ENCODE data around the gene ZNF524. TPM values are rescaled to one million over a fixed set of nuclear protein-coding genes. Genes with fewer than 3 reads are reported as not detected.
"Not testable (repeated sequence)": the region's sequence is repeated elsewhere in the genome, so short reads cannot be mapped to it uniquely, and the experiment has no call there.

ZNF524 gene
- total RNA-seq, 1 donor from 2014 or later: 29.8 TPM

DNA sequence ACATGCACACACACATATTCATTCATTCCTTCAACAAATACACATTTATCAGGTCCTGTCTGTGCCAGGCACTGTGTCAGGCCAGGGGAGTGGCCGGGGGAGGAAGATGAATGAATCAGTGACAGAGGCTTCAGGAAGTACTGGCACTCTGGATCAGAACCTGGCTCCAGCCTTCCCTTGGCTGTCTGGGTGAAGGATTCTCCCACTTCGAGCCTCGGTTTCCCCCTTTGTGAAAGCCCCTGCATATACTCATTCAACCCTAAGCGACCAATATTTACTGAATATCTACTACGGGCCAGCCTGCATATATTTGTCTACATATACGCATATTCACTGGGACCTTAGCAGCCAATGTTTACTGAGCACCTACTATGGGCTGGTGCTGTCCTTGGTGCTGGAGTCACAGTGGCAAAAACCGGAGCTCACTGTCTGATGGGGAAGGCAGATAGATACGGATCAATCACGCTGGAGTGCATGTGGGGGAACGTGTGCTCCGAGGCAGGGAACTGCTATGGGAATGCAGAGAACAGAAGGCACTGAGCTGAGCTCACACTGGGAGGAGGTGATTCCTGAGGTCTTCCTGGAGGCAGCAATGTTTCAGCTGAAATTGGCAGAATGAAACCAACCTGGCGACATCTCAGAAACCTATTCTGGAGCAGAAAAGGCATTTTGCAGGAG lies 18.8 kb upstream of the ZNF524 start:
- DNase-seq (ENCODE audit: low read depth): no peak

DNA sequence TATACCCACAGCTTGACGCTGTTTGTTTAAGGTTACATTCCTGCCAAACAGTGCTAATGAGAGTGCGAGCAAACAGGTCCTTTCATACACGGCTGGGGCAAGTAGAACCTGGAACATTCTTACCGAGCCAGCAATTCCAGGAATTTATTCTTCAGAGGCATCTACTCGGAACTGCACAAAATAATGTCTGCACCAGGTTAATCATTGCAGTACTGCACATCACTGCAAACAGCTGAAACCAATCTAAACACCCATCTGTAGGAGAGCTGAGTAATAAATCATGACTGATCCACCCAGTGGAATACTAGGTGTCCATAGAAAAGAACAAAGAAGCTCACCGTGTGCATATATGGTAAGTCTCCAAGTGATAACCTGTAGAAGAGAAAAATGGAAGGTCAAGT lies 18.3 kb upstream of the ZNF524 start:
- DNase-seq (ENCODE audit: low read depth): no peak

DNA sequence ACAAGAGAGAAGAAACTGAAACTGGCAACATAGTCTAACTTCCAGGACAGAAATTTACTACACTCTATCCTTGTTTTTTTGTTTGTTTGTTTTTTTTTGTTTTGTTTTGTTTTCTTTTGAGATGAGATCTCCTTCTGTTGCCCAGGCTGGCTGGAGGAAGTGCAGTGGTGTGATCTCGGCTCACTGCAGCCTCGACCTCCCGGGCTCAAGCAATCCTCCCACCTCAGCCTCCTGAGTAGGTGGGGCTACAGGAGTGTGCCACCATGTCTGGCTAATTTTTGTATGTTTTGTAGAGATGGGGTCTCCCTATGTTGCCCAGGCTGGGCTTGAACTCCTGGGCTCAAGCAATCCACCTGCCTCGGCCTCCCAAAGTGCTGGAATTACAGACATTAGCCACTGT lies 17.8 kb upstream of the ZNF524 start:
- DNase-seq (ENCODE audit: low read depth): not testable (repeated sequence)

DNA sequence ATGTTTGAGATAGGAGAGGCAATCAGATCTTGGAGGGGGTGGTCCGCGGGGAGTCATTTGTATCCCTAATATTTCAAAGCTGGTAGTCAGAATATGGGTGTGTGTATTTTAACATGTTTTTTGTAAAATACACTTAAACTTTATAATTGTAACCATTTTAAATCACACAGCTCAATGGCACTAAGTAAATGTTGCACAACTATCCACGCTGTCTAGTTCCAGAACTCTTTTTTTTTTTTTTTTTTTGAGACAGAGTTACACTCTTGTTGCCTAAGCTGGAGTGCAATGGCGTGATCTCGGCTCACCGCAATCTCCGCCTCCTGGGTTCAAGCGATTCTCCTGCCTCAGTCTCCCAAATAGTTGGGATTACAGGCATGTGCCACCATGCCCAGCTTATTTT lies 16.2 kb upstream of the ZNF524 start:
- not testable (repeated sequence) for DNase-seq (ENCODE audit: low read depth)

DNA sequence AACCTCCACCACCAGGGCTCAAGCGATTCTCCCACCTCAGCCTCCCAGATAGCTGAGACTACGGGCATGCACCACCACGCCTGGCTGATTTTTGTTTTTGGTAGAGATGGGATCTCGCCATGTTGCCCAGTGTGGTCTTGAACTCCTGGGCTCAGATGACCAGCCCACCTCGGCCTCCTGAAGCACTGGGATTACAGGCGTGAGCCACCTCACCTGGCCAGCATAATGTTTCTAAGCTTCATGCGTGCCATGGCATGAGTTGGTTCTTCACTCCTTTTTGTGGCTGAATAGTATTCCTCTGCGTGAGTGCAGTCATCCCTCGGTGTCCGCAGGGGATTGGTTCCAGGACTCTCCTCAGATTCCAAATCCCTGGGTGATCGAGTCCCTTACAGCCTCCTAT lies 15.2 kb upstream of the ZNF524 start:
- no peak for DNase-seq (ENCODE audit: low read depth)

DNA sequence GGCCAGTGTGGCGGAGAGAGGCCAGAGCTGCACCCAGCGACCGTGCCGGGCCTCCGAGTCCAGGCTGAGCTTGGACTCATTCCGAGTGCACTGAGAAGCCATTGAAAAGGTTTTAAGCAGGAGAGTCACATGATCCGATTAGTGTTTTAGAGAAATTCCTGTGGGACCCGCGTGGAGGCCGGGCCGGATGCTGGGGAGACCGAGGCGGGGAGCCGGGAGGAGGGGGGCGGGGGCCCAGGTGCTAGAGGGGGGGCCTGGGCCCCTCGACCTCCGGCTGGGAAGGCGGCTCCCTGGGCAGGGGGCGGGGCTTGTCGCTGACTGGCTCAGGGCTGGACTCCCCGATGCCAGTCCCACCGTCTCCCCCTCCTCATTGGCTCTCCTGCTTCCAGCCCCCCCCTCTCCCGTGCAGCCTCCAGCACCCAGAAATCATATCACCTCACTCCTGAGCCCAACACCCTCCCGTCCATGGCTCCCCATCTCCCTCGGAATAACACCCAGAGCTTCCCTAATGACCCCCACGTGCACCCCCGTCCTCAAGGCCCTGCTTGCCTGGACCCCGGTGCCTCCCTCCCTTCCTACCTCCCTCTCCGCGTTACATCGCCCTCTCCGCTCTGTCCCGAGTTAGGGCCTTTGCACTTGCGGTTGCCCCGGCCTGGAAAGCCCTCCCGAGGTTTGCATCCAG lies 14.3 kb upstream of the ZNF524 start:
- DNase-seq (ENCODE audit: low read depth): peak; percentile 49

DNA sequence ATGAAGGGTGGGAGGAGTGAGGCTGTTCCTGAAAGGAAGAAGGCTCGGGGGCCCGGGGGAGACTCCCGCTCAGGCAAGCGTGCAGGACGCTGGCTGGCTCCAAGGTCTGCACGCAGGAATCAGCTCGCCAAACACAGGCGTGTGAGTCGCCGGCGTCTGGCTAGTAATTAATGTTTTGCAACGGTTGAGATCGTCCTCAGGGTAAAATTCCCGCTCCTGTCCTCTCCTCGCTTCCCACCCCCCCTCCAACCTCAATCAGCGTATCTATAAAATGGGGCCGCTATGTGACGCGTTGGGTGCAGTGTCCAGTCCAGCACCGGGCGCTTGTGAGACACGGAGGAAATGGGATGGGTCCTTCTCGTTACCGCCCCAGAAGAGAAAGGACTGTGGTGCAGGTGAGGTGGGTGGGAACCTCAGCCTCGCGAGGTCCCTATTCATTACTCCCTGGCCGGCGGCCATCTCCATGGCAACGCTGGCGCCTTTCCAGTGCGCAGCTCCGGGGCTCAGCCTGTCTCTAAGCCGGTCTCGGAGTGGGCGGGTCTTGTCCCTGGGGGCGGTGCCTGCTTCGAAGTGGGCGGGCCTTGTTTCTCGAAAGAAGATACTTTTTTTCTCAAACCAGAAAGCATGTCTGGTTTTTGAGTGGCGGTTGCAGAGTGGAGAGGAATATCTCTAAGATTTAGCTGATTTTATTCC lies 13.0 kb upstream of the ZNF524 start:
- peak; percentile 78 for DNase-seq (ENCODE audit: low read depth)

DNA sequence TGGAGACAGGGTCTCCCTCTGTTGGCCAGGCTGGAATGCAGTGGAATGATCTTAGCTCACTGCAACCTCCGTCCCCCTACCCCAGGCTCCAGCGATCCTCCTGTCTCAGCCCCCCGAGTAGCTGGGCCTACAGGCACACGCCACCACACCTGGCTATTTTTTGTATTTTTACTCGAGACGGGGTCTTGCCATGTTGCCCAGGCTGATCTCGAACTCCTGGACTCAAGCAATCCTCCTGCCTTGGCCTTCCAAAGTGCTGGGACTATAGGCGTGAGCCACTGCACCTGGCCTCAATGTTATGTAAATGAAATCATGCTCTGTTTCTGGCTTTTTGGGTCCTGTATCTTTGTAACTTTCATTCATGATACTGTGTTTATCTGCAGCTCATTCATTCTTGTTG lies 11.3 kb upstream of the ZNF524 start:
- DNase-seq (ENCODE audit: low read depth): no peak

DNA sequence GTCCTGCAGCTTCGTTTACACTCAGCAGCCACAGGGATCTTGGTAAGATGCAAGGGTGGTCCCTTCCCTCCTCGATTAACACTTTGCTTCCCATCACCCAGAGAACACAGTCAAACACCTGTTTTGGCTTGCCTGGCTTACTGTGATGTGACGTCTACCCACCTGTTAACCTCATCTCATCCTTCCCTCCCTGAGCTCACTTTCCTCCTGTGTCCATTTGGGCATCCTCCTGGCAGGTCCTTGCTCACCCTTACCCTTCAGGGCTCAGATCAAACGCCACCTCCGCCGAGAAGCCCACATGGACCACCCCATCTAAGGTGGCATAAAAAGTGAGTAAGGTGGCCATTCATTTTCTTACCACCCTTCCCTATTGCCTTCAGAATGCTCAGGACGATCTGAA lies 10.0 kb upstream of the ZNF524 start:
- DNase-seq (ENCODE audit: low read depth): no peak

DNA sequence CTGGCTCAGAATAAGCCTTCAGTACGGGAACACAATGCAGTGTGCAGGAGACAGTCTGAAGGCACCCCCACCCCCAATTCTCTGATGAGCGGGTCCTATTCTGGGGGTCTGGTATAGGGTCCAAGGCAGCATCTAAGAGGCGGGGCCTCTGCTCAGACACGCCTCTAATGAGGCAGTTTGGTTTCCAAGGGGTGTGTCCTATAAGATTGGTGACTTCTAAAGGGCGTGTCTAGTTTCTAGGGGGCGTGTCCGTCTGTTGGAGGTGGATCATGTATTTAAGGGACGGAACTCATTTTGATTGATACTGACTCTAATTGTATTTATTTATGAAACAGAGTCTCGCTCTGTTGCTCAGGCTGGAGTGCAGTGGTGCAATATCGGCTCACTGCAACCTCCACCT lies 9.5 kb upstream of the ZNF524 start:
- no peak for DNase-seq (ENCODE audit: low read depth)

DNA sequence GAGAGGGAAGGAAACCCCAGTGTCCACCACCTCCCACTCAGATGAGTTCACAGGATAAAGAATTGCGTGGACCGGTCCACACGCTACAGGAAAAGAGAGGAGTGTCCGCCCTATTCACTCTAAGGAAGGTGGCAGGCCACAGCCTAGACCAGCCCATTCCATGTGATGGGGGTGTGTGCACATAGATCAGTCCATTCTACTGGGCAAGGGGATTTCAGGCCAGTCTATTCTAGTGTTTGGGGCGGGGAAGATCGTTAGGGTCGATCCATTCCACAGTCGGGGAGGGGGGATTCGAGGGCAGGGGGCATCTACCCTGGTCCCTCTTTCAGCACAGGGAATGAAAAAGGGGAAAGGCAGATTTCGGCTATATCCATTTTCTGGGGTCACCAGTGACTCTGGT lies 8.5 kb upstream of the ZNF524 start:
- no peak for DNase-seq (ENCODE audit: low read depth)

DNA sequence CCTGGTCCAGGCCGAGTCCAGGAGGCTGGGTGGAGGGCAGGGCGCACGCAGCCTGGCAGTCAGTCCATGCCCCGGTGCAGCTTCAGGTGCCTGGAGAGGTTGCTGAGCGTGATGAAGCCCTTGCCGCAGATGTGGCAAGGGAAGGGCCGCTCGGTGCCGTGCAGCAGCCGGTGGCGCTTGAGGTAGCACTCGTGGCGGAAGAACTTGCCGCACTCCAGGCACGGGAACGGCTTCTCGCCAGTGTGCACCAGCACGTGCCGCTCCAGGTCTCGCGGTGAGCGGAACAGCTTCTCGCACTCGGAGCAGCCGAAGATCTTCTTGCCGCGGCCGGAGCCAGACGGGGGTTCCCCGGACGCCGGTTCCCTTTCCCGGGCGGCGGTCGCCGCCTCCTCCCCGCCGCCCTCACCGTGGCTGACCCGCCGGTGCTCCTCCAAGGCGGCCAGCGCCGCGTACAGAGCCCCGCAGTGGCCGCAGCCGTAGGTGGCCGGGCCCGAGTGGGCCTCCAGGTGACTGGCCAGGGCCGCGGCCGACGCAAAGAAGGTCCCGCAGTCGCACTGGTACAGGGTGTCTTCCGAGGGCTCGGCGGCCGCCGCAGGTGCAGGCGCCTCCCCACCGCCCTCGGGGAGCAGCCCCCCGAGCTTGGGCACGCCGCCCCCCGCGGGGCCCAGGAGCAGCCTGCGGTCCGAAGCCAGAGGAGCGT lies 7.5 kb upstream of the ZNF524 start:
- no peak for DNase-seq (ENCODE audit: low read depth)

DNA sequence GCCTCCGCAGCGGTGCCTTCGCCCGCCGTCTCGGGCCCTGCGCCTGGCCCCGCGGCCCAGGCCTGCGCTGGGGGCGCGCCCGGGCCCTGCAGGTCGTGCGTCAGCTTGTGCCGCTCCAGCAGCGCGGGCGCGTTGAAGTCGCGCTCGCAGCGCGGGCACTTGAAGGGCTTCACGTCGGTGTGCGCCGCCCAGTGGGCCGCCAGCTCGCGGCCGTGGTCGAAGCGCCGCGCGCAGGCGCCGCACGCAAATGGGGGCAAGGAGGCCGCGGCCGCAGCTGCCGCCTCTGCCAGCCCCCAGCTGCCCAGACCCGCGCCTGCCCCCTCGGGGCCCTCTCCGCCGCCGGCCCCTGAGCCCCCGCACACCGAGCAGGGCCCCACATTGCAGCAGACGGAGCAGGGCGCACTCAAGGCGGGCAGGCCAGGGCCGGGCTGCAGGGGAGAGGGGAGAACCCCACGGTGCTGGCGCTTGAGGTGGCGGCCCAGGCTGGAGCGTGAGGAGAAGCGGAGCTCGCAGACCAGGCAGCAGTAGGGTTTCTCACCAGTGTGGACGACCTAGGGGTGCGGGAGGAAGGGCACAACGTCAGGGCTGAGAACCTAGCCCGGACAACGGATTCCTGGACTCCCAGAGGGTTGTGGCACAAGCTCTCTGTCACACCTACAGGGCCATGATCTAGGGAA lies 6.9 kb upstream of the ZNF524 start:
- no peak for DNase-seq (ENCODE audit: low read depth)

DNA sequence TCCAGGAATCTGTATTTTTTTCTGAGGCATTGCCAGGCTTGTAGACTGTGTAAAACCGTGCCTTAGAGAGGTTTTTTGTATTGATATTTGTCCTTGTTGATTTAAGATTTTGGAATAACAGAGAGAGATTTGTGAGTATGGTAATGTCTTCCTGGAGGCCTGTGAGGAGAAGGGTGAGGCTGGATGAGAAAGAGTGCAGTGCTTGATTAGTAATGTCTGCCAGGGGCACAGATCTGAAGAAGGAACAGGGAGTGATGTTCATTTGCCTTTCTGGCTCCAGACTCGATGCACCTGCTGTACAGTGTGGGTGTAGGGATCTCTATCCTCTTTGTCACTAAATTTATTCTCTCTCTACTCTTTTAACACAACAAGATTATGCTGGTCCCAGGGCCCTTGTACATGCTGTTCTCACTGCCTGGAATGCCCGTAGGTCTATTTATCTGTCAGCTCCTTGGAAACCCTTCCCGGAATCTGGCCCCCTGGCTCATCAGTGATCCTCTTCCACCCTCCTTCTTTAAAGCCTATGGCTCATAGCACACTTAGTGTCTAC lies 5.0 kb upstream of the ZNF524 start:
- DNase-seq (ENCODE audit: low read depth): peak; percentile 34

DNA sequence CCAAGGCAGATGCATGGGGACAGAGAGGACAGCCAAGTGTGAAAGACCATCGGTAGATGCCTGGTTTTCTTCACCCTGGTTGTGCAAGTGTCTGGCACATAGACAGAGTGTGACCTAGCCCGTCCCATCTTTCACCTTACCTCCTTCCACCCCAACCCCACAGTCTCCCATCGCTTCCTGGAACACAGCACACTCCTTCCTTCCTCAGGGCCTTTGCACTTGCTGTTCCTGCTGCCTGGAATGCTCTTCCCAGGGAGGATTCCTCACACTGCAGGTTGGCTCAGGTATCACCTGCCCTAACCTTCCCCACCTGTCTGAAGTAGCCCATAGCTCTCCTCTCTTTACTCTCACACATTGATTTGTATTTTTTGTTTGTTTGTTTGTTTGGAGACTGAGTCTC lies 3.8 kb upstream of the ZNF524 start:
- no peak for DNase-seq (ENCODE audit: low read depth)

DNA sequence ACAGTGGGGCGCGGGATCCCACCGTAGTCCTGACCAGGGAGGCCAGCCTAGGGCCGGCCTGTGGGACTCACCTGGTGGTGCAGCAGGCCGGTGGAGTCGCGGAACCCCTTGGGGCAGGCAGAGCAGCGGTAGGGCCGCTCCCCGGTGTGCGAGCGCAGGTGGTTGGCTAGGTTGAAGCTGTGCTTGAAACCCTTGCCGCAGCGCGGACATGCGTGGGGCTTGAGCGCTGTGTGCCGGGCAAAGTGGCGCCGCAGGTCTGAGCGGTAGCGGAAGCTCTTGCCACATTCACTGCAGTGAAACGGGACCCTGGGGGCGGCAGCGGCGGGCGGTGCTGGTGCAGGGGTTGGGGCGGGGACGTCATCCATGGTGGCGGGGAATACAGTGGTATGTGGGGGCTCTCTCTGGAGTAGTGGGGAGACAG lies 2.6 kb upstream of the ZNF524 start:
- DNase-seq (ENCODE audit: low read depth): no peak

DNA sequence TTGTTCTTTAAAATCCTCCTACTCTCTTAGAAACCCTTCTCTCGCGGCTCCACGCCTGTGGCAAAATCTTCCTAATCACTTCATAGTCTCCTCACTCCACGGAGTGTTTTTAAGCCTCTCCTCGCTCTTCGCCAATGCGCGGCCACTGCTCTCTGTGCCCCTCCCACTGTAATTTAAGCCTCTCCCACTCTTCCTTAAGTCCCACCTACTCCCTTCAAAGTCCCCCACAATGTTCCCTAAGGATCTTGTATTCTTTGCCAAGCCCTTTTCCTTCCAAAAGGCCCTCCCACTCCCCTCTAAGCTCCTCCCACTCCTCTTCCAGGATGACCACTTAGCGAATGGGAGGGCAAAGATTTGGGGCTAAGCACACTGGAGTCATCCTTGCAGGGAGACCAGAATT lies 2.1 kb upstream of the ZNF524 start:
- DNase-seq (ENCODE audit: low read depth): no peak

DNA sequence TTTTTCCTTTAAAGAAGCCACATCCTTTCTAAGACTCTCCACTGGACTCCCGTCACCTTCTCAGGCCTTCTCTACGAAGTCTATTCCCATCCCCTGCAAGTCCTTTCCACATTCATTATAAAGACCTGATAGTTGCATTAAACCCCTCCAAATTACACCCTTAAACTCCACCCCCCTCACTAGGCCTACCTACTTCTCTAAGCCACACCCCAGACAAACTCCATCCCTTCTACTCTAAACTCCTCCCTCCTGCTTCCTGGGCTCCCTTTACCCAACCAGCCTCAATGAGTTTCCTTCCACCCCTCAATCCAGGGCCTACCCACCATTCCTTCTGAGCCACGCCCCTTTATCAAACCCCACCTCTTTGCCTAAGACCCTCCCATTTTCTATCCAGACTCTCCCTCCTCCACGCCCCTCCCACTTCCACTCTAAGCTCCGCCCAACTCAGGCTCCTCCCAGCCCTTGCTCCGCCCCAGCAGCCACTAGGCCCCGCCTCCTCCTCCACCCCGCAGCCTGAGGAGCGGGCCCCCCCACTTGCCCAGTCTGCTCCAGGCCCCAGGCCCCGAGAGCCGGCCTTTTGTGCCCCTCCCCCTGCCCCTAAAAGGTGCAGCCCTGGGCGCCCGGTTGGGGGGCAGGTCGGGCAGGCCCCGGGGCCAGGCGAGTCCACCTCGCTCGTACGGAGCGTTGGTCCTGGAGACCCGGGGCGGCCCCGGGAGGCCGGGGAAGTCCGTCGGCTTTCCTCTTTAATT lies 1.2 kb upstream of the ZNF524 start:
- peak; percentile 92 for DNase-seq (ENCODE audit: low read depth)

DNA sequence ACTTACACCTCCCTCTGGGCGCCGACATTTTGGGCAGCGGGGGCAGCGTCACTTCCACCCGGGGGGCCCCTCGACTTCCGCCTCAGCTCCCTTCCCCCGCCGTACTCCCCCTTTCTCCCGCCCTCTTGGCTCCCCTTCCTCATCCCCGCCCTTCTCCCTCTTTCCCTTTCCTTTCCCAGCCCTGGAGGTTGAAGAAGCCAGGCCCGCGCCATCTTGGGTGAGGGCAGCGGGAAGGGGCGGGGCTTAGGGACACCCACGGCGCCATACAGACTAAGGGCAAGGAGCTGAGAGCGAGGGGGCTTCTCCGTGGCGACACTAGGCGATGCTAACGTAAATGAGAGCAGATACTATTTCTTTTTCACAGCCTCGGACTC lies 633 bp upstream of the ZNF524 start, which contains the start of gene FIZ1:
TSS of gene FIZ1 (minus strand) at position 50 of the 374 bp plus-strand sequence. CDS start 1,652 bp downstream, outside the sequence.
- DNase-seq (ENCODE audit: low read depth): peak; percentile 100

DNA sequence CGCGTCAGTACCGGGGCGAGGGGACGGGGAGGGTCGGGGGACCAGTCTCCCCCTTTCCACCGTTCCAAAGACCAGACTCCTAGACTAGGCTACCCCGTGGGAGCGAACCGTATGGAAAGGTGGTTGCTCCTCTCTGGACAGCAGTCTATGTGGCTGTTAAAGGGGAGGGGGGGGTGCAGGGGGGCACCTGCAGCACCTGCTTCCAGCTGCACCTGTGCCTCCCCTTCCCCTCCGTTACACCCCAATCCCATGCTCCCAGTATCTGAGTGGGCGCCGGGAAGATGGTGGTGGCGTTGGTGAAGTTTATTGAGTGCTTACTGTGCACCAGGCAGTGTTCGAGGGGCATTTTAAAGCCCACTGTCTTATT lies 557 bp downstream of the ZNF524 start:
- no peak for DNase-seq (ENCODE audit: low read depth)
